ENCODE data around the gene SEPTIN12.

The SEPTIN12 gene

DNA sequence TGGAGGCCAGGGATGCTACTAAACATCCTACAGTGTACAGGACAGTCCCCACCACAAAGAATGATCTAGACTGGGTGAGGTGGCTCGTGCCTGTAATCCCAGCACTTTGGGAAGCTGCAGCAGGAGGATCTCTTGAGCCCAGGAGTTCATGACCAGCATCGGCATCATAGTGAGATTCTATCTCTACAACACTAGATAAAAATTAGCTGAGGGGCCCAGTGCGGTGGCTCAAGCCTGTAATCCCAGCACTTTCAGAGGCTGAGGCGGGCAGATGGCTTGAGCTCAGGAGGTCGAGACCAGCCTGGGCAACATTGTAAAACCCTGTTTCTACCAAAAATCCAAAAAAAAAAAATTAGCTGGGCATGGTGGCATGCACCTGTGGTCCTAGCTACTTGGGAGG is 15.8 kb downstream of the SEPTIN12 start:
- H3K4me3 ChIP-seq (ENCODE audit: low read depth in 1 of 2, low read length in 2 of 2) = no peak overlapping the region
- H3K27ac ChIP-seq (ENCODE audit: low read depth, low read length) = no peak overlapping the region
- H3K9me3 ChIP-seq (ENCODE audit: control insufficient read depth in 1 of 2, low read length in 2 of 2) = no peaks in the 10 kb centered on the region
- H3K27me3 ChIP-seq (ENCODE audit: control insufficient read depth in 1 of 2, insufficient read depth in 2 of 2, low read length in 2 of 2) = no peaks in the 10 kb centered on the region
- no peaks in the 10 kb centered on the region for H3K36me3 ChIP-seq (ENCODE audit: control insufficient read depth in 1 of 2, insufficient read depth in 2 of 2, low read length in 2 of 2)
- H3K9ac ChIP-seq (ENCODE audit: low read depth in 1 of 2, low read length in 2 of 2) = no peak overlapping the region
- H3K4me1 ChIP-seq (ENCODE audit: control insufficient read depth in 1 of 2, insufficient read depth in 2 of 2, low read length in 2 of 2) = peaks cover 10 to 17% of the 10 kb centered on the region in 2 donors

DNA sequence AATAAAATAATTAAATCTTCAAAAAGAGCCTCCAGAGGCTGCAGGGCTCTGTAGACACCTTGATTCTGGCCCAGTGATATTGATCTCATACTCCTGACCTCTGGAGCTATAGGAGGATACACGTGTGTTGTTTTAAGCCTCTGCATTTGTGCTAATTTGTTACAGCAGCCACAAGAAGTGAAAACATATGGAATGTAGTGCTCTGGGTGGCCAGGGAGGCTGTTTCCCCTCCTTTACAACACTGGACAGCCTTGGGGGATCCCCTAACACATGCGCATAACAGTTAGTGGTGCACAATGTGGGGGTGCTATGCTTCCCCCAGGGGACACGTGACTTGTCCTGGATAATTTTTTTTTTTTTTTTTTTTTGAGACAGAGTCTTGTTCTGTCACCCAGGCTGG is 16.5 kb downstream of the SEPTIN12 start:
- Histone ChIP-seq H3K9ac (ENCODE audit: low read depth in 1 of 2, low read length in 2 of 2) (no peak overlapping the region), H3K36me3 (ENCODE audit: control insufficient read depth in 1 of 2, insufficient read depth in 2 of 2, low read length in 2 of 2) (no peaks in the 10 kb centered on the region), H3K27ac (ENCODE audit: low read depth, low read length) (no peak overlapping the region), H3K4me3 (ENCODE audit: low read depth in 1 of 2, low read length in 2 of 2) (no peak overlapping the region), H3K27me3 (ENCODE audit: control insufficient read depth in 1 of 2, insufficient read depth in 2 of 2, low read length in 2 of 2) (no peaks in the 10 kb centered on the region), H3K4me1 (ENCODE audit: control insufficient read depth in 1 of 2, insufficient read depth in 2 of 2, low read length in 2 of 2) (peaks cover 10 to 17% of the 10 kb centered on the region in 2 donors), H3K9me3 (ENCODE audit: control insufficient read depth in 1 of 2, low read length in 2 of 2) (no peaks in the 10 kb centered on the region)

DNA sequence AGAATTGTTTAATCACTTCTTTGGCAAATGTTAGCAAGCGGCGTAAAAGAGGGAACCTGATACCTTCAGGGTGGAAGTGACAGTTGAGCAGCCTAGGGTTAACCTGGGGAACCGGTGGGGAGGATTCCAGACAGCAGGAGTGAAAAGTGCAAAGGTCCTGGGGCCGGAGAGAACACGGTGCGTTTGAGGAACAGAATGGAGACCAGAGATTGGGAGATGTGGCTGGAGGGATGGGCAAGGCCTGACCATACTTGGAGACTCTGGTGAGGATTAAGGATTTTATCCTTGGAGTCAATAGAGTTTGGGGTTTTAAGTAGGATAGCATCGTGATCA is 18.9 kb downstream of the SEPTIN12 start:
- Histone ChIP-seq H3K9ac (ENCODE audit: low read depth in 1 of 2, low read length in 2 of 2) (peak overlapping the region; percentile 71 to 91), H3K27me3 (ENCODE audit: control insufficient read depth in 1 of 2, insufficient read depth in 2 of 2, low read length in 2 of 2) (no peaks in the 10 kb centered on the region), H3K9me3 (ENCODE audit: control insufficient read depth in 1 of 2, low read length in 2 of 2) (no peaks in the 10 kb centered on the region), H3K36me3 (ENCODE audit: control insufficient read depth in 1 of 2, insufficient read depth in 2 of 2, low read length in 2 of 2) (peaks cover 0 to 7% of the 10 kb centered on the region in 2 donors), H3K4me3 (ENCODE audit: low read depth in 1 of 2, low read length in 2 of 2) (peak overlapping the region; percentile 88 to 95), H3K27ac (ENCODE audit: low read depth, low read length) (no peak overlapping the region), H3K4me1 (ENCODE audit: control insufficient read depth in 1 of 2, insufficient read depth in 2 of 2, low read length in 2 of 2) (peaks cover 20 to 33% of the 10 kb centered on the region in 2 donors)

DNA sequence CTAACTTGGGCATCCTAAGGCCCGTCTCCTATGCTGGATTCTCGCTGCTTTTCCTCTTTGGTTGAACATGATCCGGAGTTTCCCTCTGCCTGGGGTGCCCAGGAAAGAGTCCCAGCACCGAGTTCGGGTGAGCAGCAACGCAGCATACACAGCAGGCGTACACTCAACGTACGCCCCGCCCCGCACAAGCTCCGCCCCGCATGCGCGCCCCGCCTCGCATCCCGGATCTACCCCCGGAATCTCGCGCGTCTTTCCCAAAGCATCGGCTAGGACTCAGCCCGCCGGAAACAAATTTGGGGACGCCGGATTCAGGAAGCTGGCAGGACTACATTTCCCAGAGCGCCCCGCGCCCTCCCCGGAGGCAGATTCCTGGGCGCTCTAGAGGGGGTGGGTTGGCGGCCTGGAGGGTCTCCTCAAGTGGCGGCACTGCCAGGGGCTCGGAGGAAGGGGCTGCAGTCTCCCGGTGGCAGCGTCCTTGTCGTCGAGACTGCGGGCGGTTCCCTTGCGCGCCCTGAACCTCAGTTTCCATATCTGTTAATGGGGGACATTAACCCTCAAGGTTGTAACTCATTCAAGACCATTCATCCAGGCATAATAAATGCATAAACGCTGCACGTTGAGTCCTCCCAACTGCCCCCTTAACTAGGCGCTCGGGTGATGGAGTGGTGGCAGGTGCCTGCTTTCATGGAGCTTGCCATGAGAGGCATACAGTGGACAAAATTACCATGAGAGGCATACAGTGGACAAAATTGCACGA is 19.4 kb downstream of the SEPTIN12 start:
- no peaks in the 10 kb centered on the region for H3K27me3 ChIP-seq (ENCODE audit: control insufficient read depth in 1 of 2, insufficient read depth in 2 of 2, low read length in 2 of 2)
- peaks cover 0 to 12% of the 10 kb centered on the region in 2 donors for H3K36me3 ChIP-seq (ENCODE audit: control insufficient read depth in 1 of 2, insufficient read depth in 2 of 2, low read length in 2 of 2)
- peak overlapping the region; percentile 85 for H3K27ac ChIP-seq (ENCODE audit: low read depth, low read length)
- no peaks in the 10 kb centered on the region for H3K9me3 ChIP-seq (ENCODE audit: control insufficient read depth in 1 of 2, low read length in 2 of 2)
- H3K9ac ChIP-seq (ENCODE audit: low read depth in 1 of 2, low read length in 2 of 2) = peak overlapping the region; percentile 71 to 91
- peaks cover 20 to 33% of the 10 kb centered on the region in 2 donors for H3K4me1 ChIP-seq (ENCODE audit: control insufficient read depth in 1 of 2, insufficient read depth in 2 of 2, low read length in 2 of 2)
- H3K4me3 ChIP-seq (ENCODE audit: low read depth in 1 of 2, low read length in 2 of 2) = peak overlapping the region; percentile 88 to 95

DNA sequence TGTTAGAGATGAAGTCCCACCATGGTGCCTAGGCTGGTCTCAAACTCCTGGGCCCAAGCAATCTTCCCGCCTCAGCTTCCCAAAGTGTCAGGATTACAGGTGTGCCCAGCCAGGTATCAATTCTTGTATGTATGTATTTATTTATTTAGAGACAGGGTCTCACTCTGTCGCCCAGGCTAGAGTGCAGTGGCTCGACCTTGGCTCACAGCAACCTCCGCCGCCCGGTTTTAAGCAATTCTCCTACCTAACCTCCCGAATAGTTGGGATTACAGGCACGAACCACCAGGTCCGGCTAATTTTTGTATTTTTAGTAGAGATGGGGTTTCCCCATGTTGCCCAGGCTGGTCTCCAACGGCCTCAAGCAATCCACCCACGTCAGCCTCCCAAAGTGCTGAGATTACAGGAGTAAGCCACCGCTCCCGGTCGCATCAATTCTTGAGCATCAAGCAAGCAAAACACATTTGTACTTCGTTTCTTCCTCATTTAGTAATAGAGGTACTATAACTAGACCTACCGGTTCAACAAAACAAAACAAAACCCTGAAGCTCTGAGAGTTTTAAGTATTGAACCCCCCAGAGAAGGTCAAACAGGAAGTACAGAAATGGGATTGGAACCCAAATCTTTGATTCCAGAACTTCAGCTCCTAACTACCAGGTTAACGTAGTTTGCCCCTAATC is 20.1 kb downstream of the SEPTIN12 start:
- Histone ChIP-seq H3K27me3 (ENCODE audit: control insufficient read depth in 1 of 2, insufficient read depth in 2 of 2, low read length in 2 of 2) (no peaks in the 10 kb centered on the region), H3K4me1 (ENCODE audit: control insufficient read depth in 1 of 2, insufficient read depth in 2 of 2, low read length in 2 of 2) (peaks cover 20 to 33% of the 10 kb centered on the region in 2 donors), H3K36me3 (ENCODE audit: control insufficient read depth in 1 of 2, insufficient read depth in 2 of 2, low read length in 2 of 2) (peaks cover 0 to 16% of the 10 kb centered on the region in 2 donors), H3K4me3 (ENCODE audit: low read depth in 1 of 2, low read length in 2 of 2) (peak overlapping the region; percentile 88 to 95), H3K9me3 (ENCODE audit: control insufficient read depth in 1 of 2, low read length in 2 of 2) (no peaks in the 10 kb centered on the region), H3K27ac (ENCODE audit: low read depth, low read length) (peak overlapping the region; percentile 85), H3K9ac (ENCODE audit: low read depth in 1 of 2, low read length in 2 of 2) (peak overlapping the region; percentile 71 to 91)

DNA sequence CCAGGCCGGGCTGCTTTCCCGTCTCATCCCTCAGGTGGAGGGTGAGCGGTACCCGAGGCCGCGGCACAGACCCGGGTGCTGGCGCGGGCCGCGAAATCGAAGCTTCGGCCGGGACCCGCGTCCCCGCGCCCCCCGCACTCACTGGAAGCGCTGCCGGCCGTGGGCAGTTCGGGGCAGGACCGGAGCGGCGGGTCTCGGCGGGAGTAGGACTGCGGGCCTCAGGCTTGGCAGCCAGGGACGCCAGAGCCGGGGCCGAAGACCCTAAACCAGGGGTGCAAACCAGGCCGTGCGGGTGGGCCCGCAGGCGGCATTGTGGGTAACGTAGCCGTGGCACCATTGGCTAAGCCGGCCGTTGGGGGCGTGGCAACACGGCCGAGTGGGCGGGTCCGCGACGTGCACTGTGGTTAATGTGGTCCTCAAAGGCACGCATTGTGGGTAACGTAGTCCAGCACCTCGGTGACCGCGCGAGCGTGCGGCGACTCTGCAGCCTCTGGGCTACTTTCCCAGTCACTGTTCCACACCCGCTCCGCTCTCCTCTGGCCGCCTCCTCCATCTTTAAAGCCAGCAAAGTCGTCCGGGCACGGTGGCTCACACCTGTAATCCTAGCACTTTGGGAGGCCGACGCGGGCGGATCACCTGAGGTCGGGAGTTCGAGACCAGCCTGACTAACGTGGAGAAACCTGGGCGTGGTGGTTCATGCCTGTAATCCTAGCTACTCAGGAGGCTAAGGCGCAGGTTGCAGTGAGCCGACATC is 21.1 kb downstream of the SEPTIN12 start, which contains the start of gene ZNF500:
ZNF500 (minus strand) TSS at position 288 of the 754 bp plus-strand sequence. CDS start 1,184 bp downstream, outside the sequence.
- Histone ChIP-seq H3K9me3 (ENCODE audit: control insufficient read depth in 1 of 2, low read length in 2 of 2) (no peaks in the 10 kb centered on the region), H3K4me1 (ENCODE audit: control insufficient read depth in 1 of 2, insufficient read depth in 2 of 2, low read length in 2 of 2) (peaks cover 20 to 33% of the 10 kb centered on the region in 2 donors), H3K9ac (ENCODE audit: low read depth in 1 of 2, low read length in 2 of 2) (peak within 1 kb of the TSS; percentile 89 to 91), H3K4me3 (ENCODE audit: low read depth in 1 of 2, low read length in 2 of 2) (peak within 1 kb of the TSS; percentile 88 to 95), H3K36me3 (ENCODE audit: control insufficient read depth in 1 of 2, insufficient read depth in 2 of 2, low read length in 2 of 2) (peaks cover 0 to 23% of the 10 kb centered on the region in 2 donors), H3K27ac (ENCODE audit: low read depth, low read length) (peak within 1 kb of the TSS; percentile 85), H3K27me3 (ENCODE audit: control insufficient read depth in 1 of 2, insufficient read depth in 2 of 2, low read length in 2 of 2) (no peaks in the 10 kb centered on the region)

DNA sequence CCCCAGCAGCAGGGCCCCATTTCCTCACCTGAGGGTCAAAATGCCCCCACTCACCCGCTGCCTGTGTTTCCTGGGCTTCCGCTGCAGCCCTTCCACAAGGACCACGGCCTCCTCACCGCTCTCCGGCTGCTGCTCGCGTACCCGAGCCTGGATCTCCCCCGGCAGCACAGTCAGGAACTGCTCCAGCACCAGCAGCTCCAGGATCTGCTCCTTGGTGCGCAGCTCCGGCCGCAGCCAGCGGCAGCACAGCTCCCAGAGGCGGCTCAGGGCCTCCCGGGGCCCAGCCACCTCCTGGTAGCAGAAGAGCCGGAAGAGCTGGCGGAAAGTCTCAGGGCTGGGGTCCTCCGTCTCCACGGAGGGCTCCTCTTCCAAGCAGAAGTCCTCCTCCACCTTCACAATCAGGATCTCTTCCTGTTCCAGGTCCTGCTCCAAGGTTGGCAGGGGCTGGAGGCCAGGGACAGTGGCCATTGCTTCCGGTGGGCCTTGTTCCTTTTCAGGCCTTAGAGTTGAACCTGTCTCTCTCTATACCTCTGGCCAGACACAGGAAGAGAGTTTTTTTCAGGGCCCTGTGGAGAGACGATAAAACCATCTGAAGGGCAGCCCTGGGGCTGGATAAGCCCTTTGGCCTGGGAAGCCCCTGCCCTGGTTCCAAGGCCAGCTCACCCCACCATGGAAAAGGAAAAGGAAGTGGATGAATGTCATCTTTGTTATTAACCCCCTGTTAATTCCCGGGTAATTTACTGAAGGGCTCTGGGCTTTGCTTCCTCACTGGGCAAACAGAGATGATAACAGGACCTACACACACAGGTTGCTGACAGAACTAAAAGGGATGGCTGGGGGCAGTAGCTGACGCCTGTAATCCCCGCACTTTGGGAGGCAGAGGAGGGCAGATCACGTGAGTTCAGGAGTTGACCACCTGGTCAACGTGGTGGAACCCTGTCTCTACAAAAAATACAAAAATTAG is 22.4 kb downstream of the SEPTIN12 start:
- Histone ChIP-seq H3K27me3 (ENCODE audit: control insufficient read depth in 1 of 2, insufficient read depth in 2 of 2, low read length in 2 of 2) (no peaks in the 10 kb centered on the region), H3K9ac (ENCODE audit: low read depth in 1 of 2, low read length in 2 of 2) (peak overlapping the region; percentile 87 to 89), H3K36me3 (ENCODE audit: control insufficient read depth in 1 of 2, insufficient read depth in 2 of 2, low read length in 2 of 2) (peaks cover 0 to 28% of the 10 kb centered on the region in 2 donors), H3K4me1 (ENCODE audit: control insufficient read depth in 1 of 2, insufficient read depth in 2 of 2, low read length in 2 of 2) (peaks cover 20 to 33% of the 10 kb centered on the region in 2 donors), H3K27ac (ENCODE audit: low read depth, low read length) (no peak overlapping the region), H3K9me3 (ENCODE audit: control insufficient read depth in 1 of 2, low read length in 2 of 2) (no peaks in the 10 kb centered on the region), H3K4me3 (ENCODE audit: low read depth in 1 of 2, low read length in 2 of 2) (peak overlapping the region; percentile 77 to 90)

DNA sequence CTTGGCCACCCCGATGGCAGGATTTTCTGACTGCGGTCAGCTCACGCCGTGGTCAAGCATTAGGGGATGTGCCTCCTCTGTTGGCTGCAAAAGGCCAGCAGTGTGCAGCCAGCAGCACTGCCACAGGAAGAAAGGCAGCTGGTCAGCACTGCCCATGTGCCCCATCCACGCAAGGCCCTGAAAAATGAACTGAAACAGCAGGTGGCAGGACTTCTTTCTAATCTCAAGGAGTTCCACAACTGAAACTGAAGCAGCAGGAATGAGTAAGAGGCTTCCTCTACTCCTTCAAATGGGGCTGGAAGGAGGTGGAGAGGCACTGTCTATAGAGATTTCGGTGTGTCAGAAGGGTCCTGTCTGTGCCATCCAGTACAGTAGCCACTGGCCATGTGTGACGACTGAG is 24.4 kb downstream of the SEPTIN12 start:
- no peak overlapping the region for H3K27ac ChIP-seq (ENCODE audit: low read depth, low read length)
- no peaks in the 10 kb centered on the region for H3K9me3 ChIP-seq (ENCODE audit: control insufficient read depth in 1 of 2, low read length in 2 of 2)
- no peak overlapping the region for H3K4me3 ChIP-seq (ENCODE audit: low read depth in 1 of 2, low read length in 2 of 2)
- H3K4me1 ChIP-seq (ENCODE audit: control insufficient read depth in 1 of 2, insufficient read depth in 2 of 2, low read length in 2 of 2) = peaks cover 10 to 26% of the 10 kb centered on the region in 2 donors
- no peaks in the 10 kb centered on the region for H3K27me3 ChIP-seq (ENCODE audit: control insufficient read depth in 1 of 2, insufficient read depth in 2 of 2, low read length in 2 of 2)
- peaks cover 12 to 48% of the 10 kb centered on the region in 2 donors for H3K36me3 ChIP-seq (ENCODE audit: control insufficient read depth in 1 of 2, insufficient read depth in 2 of 2, low read length in 2 of 2)
- H3K9ac ChIP-seq (ENCODE audit: low read depth in 1 of 2, low read length in 2 of 2) = no peak overlapping the region

DNA sequence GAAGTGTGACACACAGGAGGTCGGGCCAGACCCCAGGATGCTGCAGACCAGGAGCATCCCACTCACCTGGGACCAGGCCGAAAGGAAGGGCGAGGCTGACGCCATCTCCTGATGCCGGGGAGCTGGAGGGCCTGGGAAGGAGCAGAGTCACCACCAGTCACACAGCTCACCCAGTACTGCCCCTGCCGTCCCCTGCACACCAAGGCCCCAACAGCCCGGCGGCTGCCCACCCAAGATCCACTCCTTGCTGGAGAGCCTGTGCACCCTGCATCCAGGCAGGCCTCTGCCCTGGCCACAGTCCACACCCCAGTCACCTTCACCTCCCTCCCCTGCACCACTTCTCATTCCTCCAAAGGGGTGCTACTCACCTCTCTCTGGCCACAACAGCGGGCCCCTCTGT is 25.9 kb downstream of the SEPTIN12 start:
- Histone ChIP-seq H3K27ac (ENCODE audit: low read depth, low read length) (no peak overlapping the region), H3K4me3 (ENCODE audit: low read depth in 1 of 2, low read length in 2 of 2) (no peak overlapping the region), H3K4me1 (ENCODE audit: control insufficient read depth in 1 of 2, insufficient read depth in 2 of 2, low read length in 2 of 2) (peaks cover 10 to 16% of the 10 kb centered on the region in 2 donors), H3K9ac (ENCODE audit: low read depth in 1 of 2, low read length in 2 of 2) (no peak overlapping the region), H3K36me3 (ENCODE audit: control insufficient read depth in 1 of 2, insufficient read depth in 2 of 2, low read length in 2 of 2) (peaks cover 19 to 58% of the 10 kb centered on the region in 2 donors), H3K9me3 (ENCODE audit: control insufficient read depth in 1 of 2, low read length in 2 of 2) (no peaks in the 10 kb centered on the region), H3K27me3 (ENCODE audit: control insufficient read depth in 1 of 2, insufficient read depth in 2 of 2, low read length in 2 of 2) (no peaks in the 10 kb centered on the region)

All from duodenal mucosa (tissue), 2 donors.